Lower leg skin (tissue), 3 donors: ENCODE measurements around the gene CBFA2T3.

Experiments used
- POLR2A ChIP-seq, 2 donors: fragments of 450-650 bp; IDR thresholded peaks; one replicate each; pipeline ENCODE4 v1.6.1; 2016 to 2017; ENCODE audit warnings: antibody characterized with exemption in 2 of 2, mild to moderate bottlenecking in 1 of 2, moderate library complexity in 1 of 2
- TF ChIP-seq, protein P1 (sequence below), 3 donors: fragments of 450-650 bp; IDR thresholded peaks; one replicate each; pipeline ENCODE4 v1.5.1; 2016; ENCODE audit warnings: antibody characterized with exemption in 3 of 3, mild to moderate bottlenecking in 3 of 3, moderate library complexity in 2 of 3

DNA sequence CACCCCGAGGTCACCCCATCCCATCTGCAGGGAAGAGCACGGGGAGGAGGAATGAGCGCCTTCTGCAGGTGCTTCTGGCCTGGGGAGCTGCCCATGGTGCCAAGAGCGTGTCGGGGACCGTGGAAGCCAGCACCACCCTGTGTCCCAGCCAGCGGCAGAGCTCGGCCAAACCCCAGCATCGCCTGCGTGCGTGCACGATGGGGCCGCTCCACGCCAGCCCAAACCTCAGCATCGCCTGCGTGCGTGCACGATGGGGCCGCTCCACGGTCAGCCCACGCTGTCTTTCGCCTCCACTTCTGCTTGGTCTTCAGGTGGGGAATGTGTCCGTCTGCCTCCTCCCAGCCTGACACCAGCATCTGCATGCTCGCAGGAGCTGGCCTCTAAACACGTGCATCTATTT is 134.2 kb downstream of the CBFA2T3 start:
- TF ChIP-seq POLR2A (IDR thresholded peaks at IDR 0.05): no peak
- TF ChIP-seq, protein P1, sequence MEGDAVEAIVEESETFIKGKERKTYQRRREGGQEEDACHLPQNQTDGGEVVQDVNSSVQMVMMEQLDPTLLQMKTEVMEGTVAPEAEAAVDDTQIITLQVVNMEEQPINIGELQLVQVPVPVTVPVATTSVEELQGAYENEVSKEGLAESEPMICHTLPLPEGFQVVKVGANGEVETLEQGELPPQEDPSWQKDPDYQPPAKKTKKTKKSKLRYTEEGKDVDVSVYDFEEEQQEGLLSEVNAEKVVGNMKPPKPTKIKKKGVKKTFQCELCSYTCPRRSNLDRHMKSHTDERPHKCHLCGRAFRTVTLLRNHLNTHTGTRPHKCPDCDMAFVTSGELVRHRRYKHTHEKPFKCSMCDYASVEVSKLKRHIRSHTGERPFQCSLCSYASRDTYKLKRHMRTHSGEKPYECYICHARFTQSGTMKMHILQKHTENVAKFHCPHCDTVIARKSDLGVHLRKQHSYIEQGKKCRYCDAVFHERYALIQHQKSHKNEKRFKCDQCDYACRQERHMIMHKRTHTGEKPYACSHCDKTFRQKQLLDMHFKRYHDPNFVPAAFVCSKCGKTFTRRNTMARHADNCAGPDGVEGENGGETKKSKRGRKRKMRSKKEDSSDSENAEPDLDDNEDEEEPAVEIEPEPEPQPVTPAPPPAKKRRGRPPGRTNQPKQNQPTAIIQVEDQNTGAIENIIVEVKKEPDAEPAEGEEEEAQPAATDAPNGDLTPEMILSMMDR (IDR thresholded peaks at IDR 0.05): no peak
